HG03521 (cell line): Measurements from ENCODE around the gene NXPH4.

Experiments
- ATAC-seq: cut with Tn5 transposase; IDR thresholded peaks from one replicate; pipeline ENCODE4 v1.9.1; 2021; ENCODE audit warnings: mild to moderate bottlenecking, moderate library complexity; ENCODE audit not compliant: unreplicated experiment

Gene NXPH4

DNA sequence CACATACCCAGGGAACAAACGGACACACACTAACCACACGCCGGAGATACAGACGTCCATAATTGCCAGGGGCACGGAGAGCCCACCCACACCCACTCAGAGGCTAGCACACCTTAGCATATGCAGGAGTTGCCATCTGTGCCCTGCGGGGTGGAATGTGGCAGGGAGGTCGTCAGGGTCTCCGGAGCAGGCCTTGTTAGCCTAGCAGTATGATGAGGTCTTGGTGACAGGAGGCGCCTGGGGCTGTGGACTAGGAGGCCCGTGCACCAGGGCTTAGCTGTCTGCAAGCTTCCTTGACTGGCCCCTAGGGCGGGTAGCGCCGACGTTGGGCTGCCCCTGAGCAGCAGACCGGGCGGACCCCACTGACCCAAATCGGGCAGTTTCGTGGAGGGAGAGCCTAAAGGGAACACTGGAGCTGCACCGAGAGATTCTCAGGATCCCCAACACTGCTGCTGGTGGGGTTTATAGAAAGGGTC lies 24.4 kb downstream of the NXPH4 start:
- ATAC-seq, result no peak

GRCh38 chr12:57241402-57242310 lies 25.1 kb downstream of the NXPH4 start:
- no peak for ATAC-seq

- ATAC-seq, result no peak
These were observed 25.7 kb downstream of the NXPH4 start for GRCh38 chr12:57242329-57242690.

DNA sequence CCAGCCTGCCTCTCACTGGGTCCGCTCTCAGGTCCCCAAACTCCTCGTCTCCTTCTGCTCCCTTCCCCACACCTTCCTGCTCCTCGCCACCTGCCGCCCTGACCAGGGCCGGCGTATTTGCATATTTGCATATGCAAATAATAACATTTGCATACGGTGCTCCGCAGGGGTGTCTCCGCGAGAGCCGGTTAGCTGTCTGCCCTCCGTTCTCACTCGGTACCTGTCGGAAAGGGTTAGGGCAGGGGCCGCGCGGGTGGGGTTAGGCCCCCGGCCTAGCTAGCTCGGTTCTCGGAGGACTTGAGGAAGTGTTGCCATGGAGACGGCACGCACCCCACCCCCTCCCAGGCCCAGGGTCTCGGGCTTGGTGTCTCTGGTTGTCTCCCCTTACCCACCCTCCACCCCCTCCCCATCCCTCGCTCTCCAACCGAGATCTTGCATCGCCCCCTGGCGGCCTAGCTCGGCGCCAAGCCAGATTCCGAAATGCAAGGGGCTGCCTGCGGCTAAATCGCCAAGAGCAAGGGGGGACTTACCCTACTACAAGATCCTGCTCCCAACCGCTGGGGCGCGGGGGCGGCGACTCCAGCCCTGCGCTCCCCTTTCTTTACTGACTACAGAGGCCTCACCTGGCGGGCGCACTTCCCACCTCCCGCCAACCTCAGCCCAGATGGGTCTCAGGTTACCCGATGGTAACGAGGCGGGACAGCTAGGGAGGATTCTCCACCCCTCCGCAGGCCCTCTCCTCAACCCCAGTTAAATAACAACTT lies 26.3 kb downstream of the NXPH4 start:
- no peak for ATAC-seq

DNA sequence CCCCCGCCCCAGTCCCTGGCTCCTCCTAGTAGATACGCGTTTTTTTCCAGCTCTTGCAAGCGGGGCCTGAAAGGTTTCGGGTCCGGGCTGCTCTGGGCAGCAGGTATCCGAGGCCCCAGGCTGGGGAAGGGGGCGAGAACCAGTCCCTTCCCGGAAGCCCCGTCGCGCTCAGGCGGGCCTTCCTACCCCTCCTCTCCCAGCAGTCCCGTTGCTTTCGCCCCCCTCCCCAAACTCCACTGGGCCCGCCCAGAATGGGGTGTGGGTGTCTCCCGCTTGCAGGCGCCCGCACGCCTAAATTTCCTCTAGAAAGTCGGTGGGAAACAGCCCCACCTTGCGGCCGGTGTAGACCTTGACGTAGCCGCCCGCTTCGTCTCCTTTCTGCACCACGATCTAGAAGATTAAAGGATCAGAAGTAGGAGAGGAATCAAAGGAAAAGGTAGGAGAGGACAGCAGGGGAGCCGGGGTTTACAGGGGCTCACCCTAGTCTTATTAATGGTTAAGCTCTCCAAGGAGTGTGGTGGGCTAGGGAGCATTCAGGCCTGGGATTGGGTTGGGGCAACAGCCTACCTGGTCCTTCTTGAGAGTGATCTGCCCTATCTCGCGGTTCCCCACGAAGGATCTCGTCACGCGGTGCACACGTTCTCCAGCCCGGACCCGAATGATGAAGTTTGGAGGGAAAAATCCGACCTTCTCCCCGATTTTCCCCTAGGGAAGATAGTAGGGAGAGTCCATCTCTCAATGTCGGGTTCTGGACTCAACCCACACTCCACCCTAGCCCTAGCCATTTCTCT lies 27.1 kb downstream of the NXPH4 start:
- no peak for ATAC-seq

DNA sequence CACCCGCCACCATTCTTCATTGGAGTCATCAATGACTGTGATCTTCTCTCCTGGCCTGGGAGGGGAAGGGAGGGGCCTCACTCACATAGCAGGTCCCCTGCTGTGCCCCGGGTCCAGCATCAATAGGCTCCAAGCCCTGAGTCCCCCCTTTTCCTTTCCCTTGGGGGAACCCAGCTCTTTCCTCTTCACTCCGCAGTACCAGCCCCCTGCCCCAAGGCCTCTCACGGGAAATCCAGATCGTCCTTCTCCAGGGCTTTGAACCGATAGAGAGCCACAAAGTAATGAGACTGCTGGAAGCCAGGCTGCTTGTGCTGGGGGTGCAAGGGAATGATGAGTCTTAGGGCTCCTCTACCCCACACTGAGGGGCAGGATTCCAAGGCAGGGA lies 27.7 kb downstream of the NXPH4 start:
- ATAC-seq, result no peak

DNA sequence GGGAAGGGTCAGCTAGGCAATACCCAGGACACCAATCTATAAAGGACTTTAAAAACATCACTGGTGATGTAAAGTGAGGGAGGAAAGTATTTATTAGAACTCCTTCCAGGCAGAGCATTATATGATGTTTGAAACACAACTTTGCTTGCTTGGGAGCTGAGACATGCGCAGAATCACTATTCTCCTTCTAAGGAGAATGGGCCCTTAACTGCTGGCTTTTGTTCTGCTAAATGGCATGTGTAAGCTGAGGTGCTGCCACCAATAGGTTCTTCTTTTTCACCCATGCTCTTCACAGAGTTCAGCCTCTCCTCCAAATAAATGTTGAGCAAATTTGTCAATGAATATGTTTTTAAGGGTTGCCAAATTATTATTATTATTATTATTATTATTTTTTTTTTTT lies 30.4 kb downstream of the NXPH4 start:
- no peak for ATAC-seq

- ATAC-seq, result no peak
These were observed 32.5 kb downstream of the NXPH4 start for GRCh38 chr12:57248934-57249742.

- no peak for ATAC-seq
These were observed 33.9 kb downstream of the NXPH4 start for GRCh38 chr12:57250541-57250940.

GRCh38 chr12:57250956-57251355 lies 34.4 kb downstream of the NXPH4 start, which contains the start of gene STAC3:
Gene STAC3, minus strand, starts transcription at chr12:57251187. Its CDS starts 1,551 bp downstream, at chr12:57249636.
- no peak for ATAC-seq

DNA sequence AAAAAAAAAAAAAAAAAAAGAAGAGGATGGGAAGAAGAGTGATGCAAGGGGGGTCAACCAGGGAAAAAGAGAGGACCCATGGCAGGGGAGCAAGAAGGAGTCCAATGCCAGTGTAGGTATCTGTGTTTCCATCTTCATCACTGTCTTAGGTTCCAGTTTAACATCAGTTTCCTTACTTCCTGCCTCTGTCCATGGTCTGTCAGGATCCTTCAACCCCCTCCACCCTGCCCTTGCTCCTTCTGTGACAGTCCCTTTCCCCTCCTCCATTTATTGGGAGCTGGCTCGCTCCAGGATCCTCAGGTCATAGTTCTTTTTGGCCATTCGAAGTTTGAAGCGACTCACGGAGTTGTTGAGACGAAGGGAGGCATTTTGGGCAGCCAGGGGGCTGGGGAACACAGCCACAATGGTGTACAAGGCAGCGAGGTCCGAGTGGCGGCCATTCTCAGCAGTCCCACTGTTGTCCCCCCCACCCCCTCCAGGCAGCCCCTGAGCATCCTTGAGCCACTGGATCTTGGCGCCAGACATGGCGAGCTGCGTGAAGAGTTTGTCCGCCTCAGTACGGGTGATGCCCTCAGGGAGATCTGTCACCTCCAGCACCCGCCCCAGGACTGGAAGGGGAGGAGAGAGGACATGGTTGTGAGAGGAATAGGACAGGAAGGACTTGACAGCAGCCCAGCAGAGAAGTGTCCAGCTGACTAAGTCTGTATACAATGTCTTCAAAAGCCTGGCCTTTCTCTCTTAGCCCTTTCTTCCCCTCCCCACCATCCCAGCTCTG lies 38.1 kb downstream of the NXPH4 start:
- ATAC-seq, result no peak

DNA sequence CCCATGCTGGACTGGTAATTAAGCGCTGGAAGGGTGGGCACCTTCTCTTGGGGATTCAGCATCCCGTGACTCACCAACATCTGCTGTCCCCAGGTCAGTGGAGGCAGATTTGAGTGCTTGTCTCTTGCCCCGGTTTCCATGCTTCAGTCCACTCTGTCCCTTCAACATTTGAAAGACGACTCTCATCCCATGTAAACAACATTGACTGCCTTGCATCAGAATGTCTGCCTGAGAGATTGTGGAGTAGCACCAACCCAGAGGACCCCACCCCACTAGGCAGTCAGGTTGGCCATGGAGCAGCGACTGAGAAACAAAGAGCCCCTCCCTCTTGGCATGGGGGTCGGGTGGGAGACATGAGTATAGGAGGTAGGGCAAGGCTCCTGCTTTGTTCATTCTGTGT lies 39.3 kb downstream of the NXPH4 start:
- no peak for ATAC-seq

GRCh38 chr12:57258977-57259970 lies 42.7 kb downstream of the NXPH4 start:
- ATAC-seq, result no peak

DNA sequence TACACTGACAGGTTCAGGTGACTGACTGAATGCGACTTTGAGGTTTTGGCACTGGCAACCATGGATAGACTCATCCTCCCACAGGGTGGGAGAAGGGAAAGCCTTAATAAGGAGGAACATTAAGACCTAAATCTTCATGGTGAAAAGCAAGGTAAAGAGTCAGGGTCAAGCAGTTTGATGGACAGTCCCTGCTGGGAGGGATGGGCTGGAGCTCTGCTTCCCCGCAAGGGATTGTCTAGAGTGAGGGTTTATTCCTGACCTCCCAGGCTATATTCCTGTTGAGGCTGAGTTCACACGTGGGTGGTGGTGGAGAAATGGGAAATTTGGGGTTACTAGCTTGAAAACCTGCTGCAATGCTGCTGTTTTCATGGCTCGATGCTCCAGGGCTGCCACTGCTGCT lies 43.8 kb downstream of the NXPH4 start:
- no peak for ATAC-seq

GRCh38 chr12:57261428-57261865 lies 44.9 kb downstream of the NXPH4 start:
- ATAC-seq, result no peak

- ATAC-seq, result no peak
These were observed 45.7 kb downstream of the NXPH4 start for GRCh38 chr12:57262126-57262822.

DNA sequence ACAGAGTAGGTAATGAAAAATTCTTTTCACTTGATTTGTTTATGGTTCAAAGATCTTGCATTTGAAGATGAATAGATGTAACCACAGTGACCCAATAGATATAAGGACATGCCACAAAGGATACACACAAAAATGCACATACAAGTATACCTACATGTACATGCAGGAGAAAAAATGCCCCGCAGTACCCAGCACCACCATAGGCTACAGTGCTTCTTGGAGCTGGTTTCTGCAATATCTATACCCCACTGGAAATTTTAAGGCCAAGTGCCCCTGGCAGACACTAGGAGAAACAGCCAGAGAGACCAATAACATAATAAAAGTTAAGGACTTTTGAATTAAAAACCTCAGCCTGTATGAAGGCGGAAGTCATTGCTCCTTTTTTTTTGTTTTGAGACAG lies 46.5 kb downstream of the NXPH4 start:
- ATAC-seq, result no peak

GRCh38 chr12:57266681-57267080 lies 50.1 kb downstream of the NXPH4 start:
- no peak for ATAC-seq
